Measurements from ENCODE around the gene GOLGA3.
"Not testable (repeated sequence)": the region's sequence is repeated elsewhere in the genome, so short reads cannot be mapped to it uniquely, and the experiment has no call there.

The GOLGA3 gene, protein sequence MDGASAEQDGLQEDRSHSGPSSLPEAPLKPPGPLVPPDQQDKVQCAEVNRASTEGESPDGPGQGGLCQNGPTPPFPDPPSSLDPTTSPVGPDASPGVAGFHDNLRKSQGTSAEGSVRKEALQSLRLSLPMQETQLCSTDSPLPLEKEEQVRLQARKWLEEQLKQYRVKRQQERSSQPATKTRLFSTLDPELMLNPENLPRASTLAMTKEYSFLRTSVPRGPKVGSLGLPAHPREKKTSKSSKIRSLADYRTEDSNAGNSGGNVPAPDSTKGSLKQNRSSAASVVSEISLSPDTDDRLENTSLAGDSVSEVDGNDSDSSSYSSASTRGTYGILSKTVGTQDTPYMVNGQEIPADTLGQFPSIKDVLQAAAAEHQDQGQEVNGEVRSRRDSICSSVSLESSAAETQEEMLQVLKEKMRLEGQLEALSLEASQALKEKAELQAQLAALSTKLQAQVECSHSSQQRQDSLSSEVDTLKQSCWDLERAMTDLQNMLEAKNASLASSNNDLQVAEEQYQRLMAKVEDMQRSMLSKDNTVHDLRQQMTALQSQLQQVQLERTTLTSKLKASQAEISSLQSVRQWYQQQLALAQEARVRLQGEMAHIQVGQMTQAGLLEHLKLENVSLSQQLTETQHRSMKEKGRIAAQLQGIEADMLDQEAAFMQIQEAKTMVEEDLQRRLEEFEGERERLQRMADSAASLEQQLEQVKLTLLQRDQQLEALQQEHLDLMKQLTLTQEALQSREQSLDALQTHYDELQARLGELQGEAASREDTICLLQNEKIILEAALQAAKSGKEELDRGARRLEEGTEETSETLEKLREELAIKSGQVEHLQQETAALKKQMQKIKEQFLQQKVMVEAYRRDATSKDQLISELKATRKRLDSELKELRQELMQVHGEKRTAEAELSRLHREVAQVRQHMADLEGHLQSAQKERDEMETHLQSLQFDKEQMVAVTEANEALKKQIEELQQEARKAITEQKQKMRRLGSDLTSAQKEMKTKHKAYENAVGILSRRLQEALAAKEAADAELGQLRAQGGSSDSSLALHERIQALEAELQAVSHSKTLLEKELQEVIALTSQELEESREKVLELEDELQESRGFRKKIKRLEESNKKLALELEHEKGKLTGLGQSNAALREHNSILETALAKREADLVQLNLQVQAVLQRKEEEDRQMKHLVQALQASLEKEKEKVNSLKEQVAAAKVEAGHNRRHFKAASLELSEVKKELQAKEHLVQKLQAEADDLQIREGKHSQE (N-terminal part only)

GRCh38 chr12:132828706-132829534 is at the start of gene GOLGA3:
Gene GOLGA3, minus strand, starts transcription at chr12:132828869. Its CDS starts 6,741 bp downstream, at chr12:132822128.
- DNase-seq (ENCODE audit: low spot score) = peak; percentile 95

DNA sequence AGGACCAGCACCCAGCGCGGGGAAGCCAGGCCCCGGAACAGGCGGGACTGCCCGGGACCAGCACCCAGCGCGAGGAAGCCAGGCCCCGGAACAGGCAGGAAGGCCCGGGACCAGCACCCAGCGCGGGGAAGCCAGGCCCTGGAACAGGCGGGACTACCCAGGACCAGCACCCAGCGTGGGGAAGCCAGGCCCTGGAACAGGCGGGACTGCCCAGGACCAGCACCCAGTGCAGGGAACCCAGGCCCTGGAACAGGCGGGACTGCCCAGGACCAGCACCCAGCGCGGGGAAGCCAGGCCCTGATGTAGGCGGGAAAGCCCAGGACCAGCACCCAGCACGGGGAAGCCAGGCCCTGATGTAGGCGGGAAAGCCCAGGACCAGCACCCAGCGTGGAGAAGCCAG is 46.0 kb upstream of the GOLGA3 start:
- not testable (repeated sequence) for DNase-seq (ENCODE audit: low spot score)

GRCh38 chr12:132874175-132874574 is 45.5 kb upstream of the GOLGA3 start:
- DNase-seq (ENCODE audit: low spot score) = no peak

DNA sequence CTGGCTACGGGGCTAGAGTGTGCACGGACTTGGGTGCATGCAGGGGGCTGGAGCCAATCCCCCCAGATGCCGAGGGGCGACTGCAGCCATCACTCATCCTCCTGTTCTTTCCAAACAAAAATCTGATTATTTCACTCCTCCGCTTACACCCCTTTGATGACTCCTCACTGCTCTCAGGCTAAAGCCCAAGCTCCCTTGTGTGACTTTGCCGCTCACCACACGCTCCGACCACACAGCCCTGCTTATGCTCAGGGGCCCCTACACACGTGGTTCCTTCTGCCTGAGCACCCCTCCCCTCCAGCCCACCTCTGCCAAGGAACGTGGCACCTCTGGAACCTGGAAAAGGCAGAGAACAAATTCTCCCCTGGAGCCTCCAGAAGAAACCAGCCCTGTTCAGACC is 45.1 kb upstream of the GOLGA3 start:
- no peak for DNase-seq (ENCODE audit: low spot score)

DNA sequence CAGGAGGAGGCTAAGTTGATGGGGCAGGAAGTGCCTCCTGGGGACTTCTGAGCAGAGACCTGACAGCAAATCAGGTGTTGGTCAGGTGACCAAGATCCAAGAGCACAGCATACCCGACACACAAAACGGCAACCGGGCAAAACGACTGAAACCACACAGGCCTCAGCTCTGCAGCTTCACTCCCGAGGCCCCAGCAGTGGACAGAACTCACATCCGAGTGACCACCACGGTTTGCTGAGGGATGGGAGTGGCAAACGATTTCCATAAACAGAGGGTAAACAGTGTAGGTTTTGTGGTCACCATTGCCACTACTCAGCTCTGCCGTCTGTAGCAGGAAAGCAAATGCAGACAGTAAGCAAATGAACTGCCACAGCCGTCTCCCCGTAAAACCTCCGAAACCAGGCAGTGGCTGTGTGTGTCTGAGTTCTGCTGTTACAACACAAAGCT is 44.3 kb upstream of the GOLGA3 start:
- DNase-seq (ENCODE audit: low spot score) = no peak

DNA sequence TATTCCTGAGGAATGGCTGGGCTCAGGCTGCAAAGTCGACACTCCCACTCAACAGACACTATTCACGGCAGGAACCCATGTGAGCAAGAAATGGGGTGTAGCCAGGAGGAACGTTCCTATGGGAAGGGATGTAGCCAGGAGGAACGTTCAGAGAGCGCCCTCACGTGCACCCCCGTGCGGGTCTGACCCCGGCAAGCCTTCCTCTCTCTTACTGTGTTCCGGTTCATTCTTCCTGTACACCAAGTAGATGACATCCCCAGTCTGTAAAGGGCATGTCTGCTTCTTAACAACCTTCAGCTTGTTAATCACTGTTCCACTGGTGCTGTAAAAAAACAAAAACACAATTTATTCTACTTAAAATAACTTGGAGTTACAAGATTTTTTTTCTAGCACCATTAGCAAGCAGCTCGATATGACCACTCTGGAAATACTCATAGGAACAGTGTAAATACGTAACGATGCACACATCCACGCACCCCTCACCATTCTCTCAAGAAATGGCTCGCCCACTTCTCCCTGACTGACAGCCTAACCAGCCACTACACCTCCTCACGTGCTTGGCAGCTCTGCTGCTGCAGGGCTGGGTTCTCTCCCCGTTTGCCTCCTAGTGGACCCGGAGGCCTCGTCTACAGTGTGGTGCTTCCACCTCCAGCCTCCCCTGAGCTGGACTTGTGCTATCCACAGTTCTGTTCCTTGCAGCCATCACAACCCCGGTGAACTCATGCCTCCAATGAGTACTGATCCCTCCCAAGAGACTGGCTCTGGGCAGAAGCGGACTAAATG is 43.6 kb upstream of the GOLGA3 start:
- no peak for DNase-seq (ENCODE audit: low spot score)

GRCh38 chr12:132869551-132869950 is 40.9 kb upstream of the GOLGA3 start:
- no peak for DNase-seq (ENCODE audit: low spot score)

GRCh38 chr12:132866251-132866828 is 37.7 kb upstream of the GOLGA3 start:
- no peak for DNase-seq (ENCODE audit: low spot score)

DNA sequence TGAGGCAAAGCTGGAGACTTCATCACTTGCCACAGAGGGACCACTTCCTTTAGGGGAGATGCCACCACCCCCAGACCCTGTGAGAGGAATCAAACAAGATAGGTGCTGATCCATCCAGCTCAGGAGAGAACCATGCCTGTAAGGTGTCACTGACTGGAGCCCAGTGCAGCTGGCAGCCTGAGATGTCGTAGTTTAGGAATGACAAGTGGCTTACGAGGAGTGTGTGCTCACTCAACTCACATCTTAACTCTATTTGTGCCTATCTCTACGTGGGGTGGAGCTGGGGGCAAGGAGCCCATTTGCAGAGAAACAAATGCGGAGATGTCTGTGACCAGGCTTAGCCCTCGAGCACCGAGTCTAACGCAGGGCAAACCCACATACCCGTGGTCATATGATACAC is 32.9 kb upstream of the GOLGA3 start:
- no peak for DNase-seq (ENCODE audit: low spot score)

GRCh38 chr12:132858718-132859266 is 30.1 kb upstream of the GOLGA3 start:
- peak; percentile 73 for DNase-seq (ENCODE audit: low spot score)

- not testable (repeated sequence) for DNase-seq (ENCODE audit: low spot score)
These were observed 28.4 kb upstream of the GOLGA3 start for GRCh38 chr12:132857019-132857418.

- DNase-seq (ENCODE audit: low spot score) = no peak
These were observed 27.9 kb upstream of the GOLGA3 start for GRCh38 chr12:132856581-132856980.

GRCh38 chr12:132855211-132855610 is 26.5 kb upstream of the GOLGA3 start:
- DNase-seq (ENCODE audit: low spot score) = not testable (repeated sequence)

- no peak for DNase-seq (ENCODE audit: low spot score)
These were observed 24.8 kb upstream of the GOLGA3 start for GRCh38 chr12:132853285-132854092.

DNA sequence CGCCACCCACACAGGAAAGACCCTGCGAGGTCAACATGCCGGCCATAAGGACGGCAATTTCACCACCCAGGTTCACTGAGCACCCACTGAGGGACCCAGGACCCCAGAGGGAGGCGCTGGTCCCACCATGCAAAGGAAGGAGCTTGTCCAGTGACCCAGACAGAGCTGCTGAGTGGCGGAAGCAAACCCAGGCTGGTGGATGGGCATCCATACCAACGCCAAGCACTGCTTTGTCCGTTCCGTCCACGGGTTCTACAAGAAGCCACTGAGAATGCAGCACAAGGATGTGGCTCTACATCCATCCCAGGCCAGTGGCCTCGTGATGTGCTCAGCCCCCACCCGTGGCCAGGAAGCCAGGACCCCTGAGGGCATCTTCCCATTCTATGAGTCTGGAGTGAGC is 23.8 kb upstream of the GOLGA3 start:
- DNase-seq (ENCODE audit: low spot score) = no peak

DNA sequence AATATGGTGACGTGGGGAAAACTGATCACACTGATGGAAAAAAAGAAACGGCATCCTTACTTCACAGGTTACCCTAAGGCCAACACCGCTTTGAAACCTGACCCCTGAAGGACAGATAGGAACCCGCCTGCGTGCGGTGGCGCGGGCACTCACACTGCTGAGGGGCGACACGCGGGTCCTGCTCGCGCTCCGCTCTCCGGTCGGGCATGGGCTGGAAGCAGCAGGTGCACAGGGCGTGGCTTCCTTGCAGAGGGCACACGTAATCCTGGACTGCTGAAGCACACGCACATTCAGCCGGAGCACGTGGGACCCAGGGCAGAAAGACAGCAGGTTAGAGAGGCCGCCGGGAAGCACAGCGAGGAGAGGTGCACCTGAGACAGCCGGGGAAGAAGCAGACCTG is 22.8 kb upstream of the GOLGA3 start:
- no peak for DNase-seq (ENCODE audit: low spot score)

GRCh38 chr12:132850291-132850690 is 21.6 kb upstream of the GOLGA3 start:
- DNase-seq (ENCODE audit: low spot score) = no peak

DNA sequence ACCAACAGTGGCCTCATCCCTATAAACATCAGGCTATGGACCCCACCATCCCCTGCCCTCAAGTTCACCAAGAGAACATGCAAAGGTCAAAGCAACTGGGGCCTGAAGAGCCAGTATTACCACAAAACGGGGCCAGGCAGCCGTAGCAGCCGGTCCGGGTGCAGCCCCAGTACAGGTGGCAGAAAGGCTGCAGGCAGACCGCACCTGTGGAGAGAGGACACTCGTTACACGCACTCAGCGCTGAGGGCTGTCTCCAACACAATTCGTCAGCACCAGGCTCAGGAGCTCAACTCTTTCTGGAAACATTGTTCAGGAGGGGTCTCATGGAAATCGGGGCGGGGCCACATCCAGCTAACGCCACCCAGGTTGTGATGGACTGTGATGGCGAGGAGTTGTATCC is 19.9 kb upstream of the GOLGA3 start:
- DNase-seq (ENCODE audit: low spot score) = no peak
